NT2/D1 (cell line): ENCODE measurements around the gene TBC1D32.
"Not testable (repeated sequence)": the region's sequence is repeated elsewhere in the genome, so short reads cannot be mapped to it uniquely, and the experiment has no call there.

ENCODE experiments used
- YY1 ChIP-seq: IDR thresholded peaks from 2 replicates; pipeline ENCODE4 v1.6.1; 2011; ENCODE audit not compliant: insufficient read length, insufficient read depth
- ZNF274 ChIP-seq: IDR thresholded peaks from 2 replicates; pipeline ENCODE4 v1.6.1; 2011; ENCODE audit warnings: mild to moderate bottlenecking, low read depth, low read length

GRCh38 chr6:121172451-121172850 lies 161.8 kb downstream of the TBC1D32 start:
- TF ChIP-seq YY1, ZNF274: not testable (repeated sequence)
